H1 (cell line): ENCODE results near the gene ZNF23. TPM values are rescaled to one million over a fixed set of nuclear protein-coding genes. Genes with fewer than 3 reads are reported as not detected.

Experiments
- CTCF ChIA-PET: fragments of 300-600 bp; sonication (Branson Sonifier 250); formaldehyde crosslinking; loops from one replicate; lab custom pipeline; 2021; ENCODE audit not compliant: partially characterized antibody; lab: Charles Lee
- POLR2A ChIA-PET: fragments of 300-600 bp; sonication (Branson Sonifier 250); formaldehyde crosslinking; loops from one replicate; lab custom pipeline; 2021; ENCODE audit warnings: inconsistent platforms; ENCODE audit not compliant: partially characterized antibody; lab: Charles Lee
- DNase-seq, 2 experiments: peaks; one replicate each; pipeline versions ENCODE4 v3.0.0 to v3.0.0-alpha.2; 2010 to 2022; ENCODE audit warnings: low spot score in 2 of 2, low read depth in 1 of 2, mixed read lengths in 1 of 2
- FAIRE-seq: peaks from 2 replicates; lab custom pipeline; 2011; peaks lifted over from hg19 to GRCh38; lab: Jason Lieb, UNC
- H2AFZ ChIP-seq: 2 replicates; pipeline ENCODE4 v1.8.1; 2012; ENCODE audit warnings: low read length, inconsistent platforms
- H2AK5ac ChIP-seq: 2 replicates; pipeline ENCODE4 v1.6.1; 2013; ENCODE audit warnings: low read depth, low read length
- H2BK120ac ChIP-seq: replicated peaks from 2 replicates; pipeline ENCODE3; 2013; ENCODE audit warnings: low read depth, low read length, inconsistent platforms
- H2BK12ac ChIP-seq: 2 replicates; pipeline ENCODE4 v1.6.1; 2013; ENCODE audit warnings: low read depth, low read length
- H2BK15ac ChIP-seq: 2 replicates; pipeline ENCODE4 v1.6.1; 2013; ENCODE audit warnings: low read length
- H2BK20ac ChIP-seq: 2 replicates; pipeline ENCODE4 v1.6.1; 2013; ENCODE audit warnings: low read length
- H2BK5ac ChIP-seq: 2 replicates; pipeline ENCODE4 v1.6.1; 2013; ENCODE audit warnings: low read depth, low read length
- H3K14ac ChIP-seq: 2 replicates; pipeline ENCODE4 v1.6.1; 2013; ENCODE audit warnings: inconsistent platforms; ENCODE audit not compliant: insufficient read length
- H3K18ac ChIP-seq: 2 replicates; pipeline ENCODE4 v1.6.1; 2013; ENCODE audit warnings: low read length; ENCODE audit errors: extremely low read depth
- H3K23ac ChIP-seq: 2 replicates; pipeline ENCODE4 v1.6.1; 2013; ENCODE audit warnings: inconsistent platforms; ENCODE audit not compliant: insufficient read length
- H3K23me2 ChIP-seq: 2 replicates; pipeline ENCODE4 v1.6.1; 2013; ENCODE audit warnings: low read depth, low read length
- H3K27ac ChIP-seq: 2 replicates; pipeline ENCODE4 v1.6.1; 2011; ENCODE audit warnings: low read depth, low read length, inconsistent platforms
- H3K27me3 ChIP-seq, 4 experiments: replicated peaks in 1 of 4; 1 replicate in 1 of 4; 2 replicates in 3 of 4; pipeline versions ENCODE4 v1.6.1 to v1.8.1; 2011 to 2013; ENCODE audit warnings: low read length in 3 of 4, mild to moderate bottlenecking in 3 of 4, inconsistent platforms in 2 of 4, mixed read lengths in 2 of 4, moderate library complexity in 1 of 4; ENCODE audit not compliant: control insufficient read depth in 3 of 4, insufficient read depth in 3 of 4; ENCODE audit errors: extremely low read depth in 1 of 4
- H3K36me3 ChIP-seq, 4 experiments: 2 replicates each; pipeline versions ENCODE4 v1.6.1 to v1.8.1; 2011 to 2013; ENCODE audit warnings: mild to moderate bottlenecking in 4 of 4, low read length in 3 of 4, moderate library complexity in 2 of 4, control low read depth in 1 of 4, inconsistent platforms in 1 of 4; ENCODE audit not compliant: insufficient read depth in 4 of 4, control insufficient read depth in 2 of 4
- H3K4ac ChIP-seq: replicated peaks from 2 replicates; pipeline ENCODE3; 2013; ENCODE audit warnings: low read length, low read depth, mixed read lengths, inconsistent platforms; ENCODE audit not compliant: insufficient read length
- H3K4me1 ChIP-seq, 4 experiments: replicated peaks in 1 of 4; 1 replicate in 1 of 4; 2 replicates in 3 of 4; pipeline versions ENCODE4 v1.6.1 to v1.8.1; 2011 to 2013; ENCODE audit warnings: low read length in 3 of 4, inconsistent platforms in 2 of 4, mixed read lengths in 1 of 4; ENCODE audit not compliant: insufficient read depth in 4 of 4, control insufficient read depth in 3 of 4
- H3K4me2 ChIP-seq, 2 experiments: 2 replicates each; pipeline versions ENCODE4 v1.6.1 to v1.8.1; 2011 to 2013; ENCODE audit warnings: low read depth in 2 of 2, low read length in 2 of 2, control low read depth in 1 of 2, inconsistent platforms in 1 of 2, mild to moderate bottlenecking in 1 of 2; ENCODE audit not compliant: insufficient read depth in 1 of 2
- H3K4me3 ChIP-seq, 4 experiments: fragments of 200-600, 300-600 bp in 1 of 4; sonication (generic), shearing (Covaris generic), sonication (Bioruptor Twin) in 1 of 4; 2 replicates each; pipeline versions ENCODE4 v1.5.1 to v1.8.1; 2011 to 2016; ENCODE audit warnings: low read length in 4 of 4, low read depth in 3 of 4, control low read depth in 2 of 4, inconsistent platforms in 2 of 4, mild to moderate bottlenecking in 2 of 4, mixed read lengths in 1 of 4, moderate library complexity in 1 of 4; ENCODE audit not compliant: insufficient read depth in 2 of 4; ENCODE audit errors: extremely low read depth in 1 of 4
- H3K56ac ChIP-seq: replicated peaks from 2 replicates; pipeline ENCODE3; 2013; ENCODE audit warnings: low read depth, mild to moderate bottlenecking, mixed read lengths, low read length, inconsistent platforms; ENCODE audit not compliant: insufficient read length
- H3K79me1 ChIP-seq: 2 replicates; pipeline ENCODE4 v1.6.1; 2013; ENCODE audit warnings: low read depth, low read length, control low read depth
- H3K79me2 ChIP-seq, 2 experiments: 2 replicates each; pipeline versions ENCODE4 v1.6.1 to v1.8.1; 2012 to 2013; ENCODE audit warnings: low read length in 2 of 2, mild to moderate bottlenecking in 2 of 2, inconsistent platforms in 1 of 2; ENCODE audit not compliant: insufficient read depth in 2 of 2, control insufficient read depth in 1 of 2
- H3K9ac ChIP-seq, 4 experiments: replicated peaks in 1 of 4; 1 replicate in 1 of 4; 2 replicates in 3 of 4; pipeline versions ENCODE4 v1.6.1 to v1.8.1; 2011 to 2013; ENCODE audit warnings: low read depth in 3 of 4, low read length in 3 of 4, control low read depth in 2 of 4, mild to moderate bottlenecking in 2 of 4, moderate library complexity in 2 of 4, inconsistent platforms in 1 of 4; ENCODE audit errors: extremely low read depth in 1 of 4
- H3K9me3 ChIP-seq, 2 experiments: 2 replicates each; pipeline versions ENCODE4 v1.6.1 to v1.8.1; 2012 to 2013; ENCODE audit warnings: mild to moderate bottlenecking in 2 of 2, moderate library complexity in 2 of 2, control low read depth in 1 of 2, inconsistent platforms in 1 of 2, low read depth in 1 of 2, low read length in 1 of 2, mixed read lengths in 1 of 2; ENCODE audit not compliant: insufficient read depth in 2 of 2
- H4K20me1 ChIP-seq, 2 experiments: replicated peaks in 1 of 2; 2 replicates each; pipeline versions ENCODE3 to v1.8.1; 2011 to 2013; ENCODE audit warnings: inconsistent platforms in 2 of 2, low read length in 2 of 2, mild to moderate bottlenecking in 1 of 2; ENCODE audit not compliant: insufficient read depth in 2 of 2, control insufficient read depth in 1 of 2
- H4K5ac ChIP-seq: 2 replicates; pipeline ENCODE4 v1.6.1; 2013; ENCODE audit warnings: low read length, low read depth, mixed read lengths, inconsistent platforms; ENCODE audit not compliant: insufficient read length
- H4K8ac ChIP-seq: 2 replicates; pipeline ENCODE4 v1.8.0; 2013; ENCODE audit warnings: mild to moderate bottlenecking, moderate library complexity, low read length, inconsistent platforms; ENCODE audit not compliant: insufficient read depth; ENCODE audit errors: extremely low read depth
- H4K91ac ChIP-seq: replicated peaks from 2 replicates; pipeline ENCODE3; 2013; ENCODE audit warnings: low read length, mixed read lengths, inconsistent platforms; ENCODE audit not compliant: insufficient read length
- ASH2L ChIP-seq: fragments of 200-600, 300-600 bp; sonication (generic); IDR thresholded peaks from one replicate; pipeline ENCODE4 v1.7.1; 2017; ENCODE audit warnings: low read length
- CBX8 ChIP-seq: fragments of 300-800, 300-1000 bp; sonication (generic); IDR thresholded peaks from 2 replicates; pipeline ENCODE4 v1.7.1; 2016; ENCODE audit warnings: low read depth, low read length, borderline replicate concordance
- EGR1 ChIP-seq: IDR thresholded peaks from 2 replicates; pipeline ENCODE4 v1.6.1; 2011; ENCODE audit warnings: low read depth, low read length, borderline replicate concordance
- EZH2 ChIP-seq: fragments of 200-600 bp; sonication (generic); IDR thresholded peaks from 2 replicates; pipeline ENCODE4 v1.7.1; 2012; ENCODE audit warnings: low read depth, mild to moderate bottlenecking, moderate library complexity, low read length, inconsistent platforms; ENCODE audit not compliant: severe bottlenecking
- FOSL1 ChIP-seq: IDR thresholded peaks from 2 replicates; pipeline ENCODE4 v1.6.1; 2011; ENCODE audit warnings: mild to moderate bottlenecking, low read depth, low read length, moderate library complexity; ENCODE audit not compliant: insufficient read depth
- JUN ChIP-seq: IDR thresholded peaks from 2 replicates; pipeline ENCODE4 v1.6.1; 2011; ENCODE audit warnings: low read depth, mild to moderate bottlenecking, improper control_type of control experiment, low read length
- JUND ChIP-seq: IDR thresholded peaks from 2 replicates; pipeline ENCODE4 v1.6.1; 2011; ENCODE audit warnings: mild to moderate bottlenecking, improper control_type of control experiment, low read length
- MAFK ChIP-seq: IDR thresholded peaks from 2 replicates; pipeline ENCODE4 v1.6.1; 2012; ENCODE audit warnings: low read depth, mild to moderate bottlenecking, improper control_type of control experiment, low read length
- NRF1 ChIP-seq: IDR thresholded peaks from 2 replicates; pipeline ENCODE4 v1.6.1; 2011; ENCODE audit warnings: mild to moderate bottlenecking, low read depth, low read length, improper control_type of control experiment
- POLR2A ChIP-seq, 2 experiments: IDR thresholded peaks; 1 replicate in 1 of 2; 2 replicates in 1 of 2; pipeline ENCODE4 v1.6.1; 2011; ENCODE audit warnings: low read depth in 2 of 2, low read length in 2 of 2, mild to moderate bottlenecking in 2 of 2; ENCODE audit errors: control extremely low read depth in 1 of 2
- POLR2AphosphoS5 ChIP-seq: IDR thresholded peaks from 2 replicates; pipeline ENCODE4 v1.6.1; 2011; ENCODE audit warnings: low read depth, low read length
- POU5F1 ChIP-seq: IDR thresholded peaks from 2 replicates; pipeline ENCODE4 v1.6.1; 2011; ENCODE audit warnings: low read depth, mild to moderate bottlenecking, low read length, moderate library complexity
- RXRA ChIP-seq: IDR thresholded peaks from 2 replicates; pipeline ENCODE4 v1.6.1; 2011; ENCODE audit warnings: low read depth, mild to moderate bottlenecking, low read length, moderate library complexity; ENCODE audit not compliant: insufficient read depth
- SAP30 ChIP-seq: fragments of 300-600 bp; sonication (generic); IDR thresholded peaks from 2 replicates; pipeline ENCODE4 v1.7.1; 2012; ENCODE audit warnings: low read length, moderate library complexity, mild to moderate bottlenecking, inconsistent platforms; ENCODE audit not compliant: insufficient read depth, insufficient replicate concordance
- TEAD4 ChIP-seq: IDR thresholded peaks from 2 replicates; pipeline ENCODE4 v1.6.1; 2012; ENCODE audit warnings: low read depth, low read length, inconsistent platforms, mixed read lengths
- YY1 ChIP-seq: IDR thresholded peaks from 2 replicates; pipeline ENCODE4 v1.6.1; 2011; ENCODE audit warnings: low read depth, mild to moderate bottlenecking, low read length
- WGBS, 2 experiments: shearing (Covaris generic) in 1 of 2; methylation state at CpG; one replicate each; pipeline versions ENCODE4 v1.1.6 to v1.1.7; 2013 to 2015; ENCODE audit warnings: low lambda C conversion rate in 2 of 2, mixed read lengths in 2 of 2, inconsistent platforms in 1 of 2, low coverage in 1 of 2, missing lambda C conversion rate in 1 of 2; ENCODE audit not compliant: insufficient replicate concordance in 2 of 2, insufficient coverage in 1 of 2, insufficient read length in 1 of 2; ENCODE audit errors: extremely low coverage in 1 of 2, missing lambda C conversion rate in 1 of 2; 5-methylcytosine and 5-hydroxymethylcytosine counted together
- polyA plus RNA-seq, 7 experiments: library from polyadenylated mRNA; depleted of rRNA in 3 of 7; stranded (reverse) in 5 of 7; unstranded in 2 of 7; fragments of >200 nt in 5 of 7; fragments of 200-250 nt in 2 of 7; gene quantifications; 1 replicate in 5 of 7; 2 replicates in 1 of 7; 4 replicates in 1 of 7; pipeline versions ENCODE4 v1.2.1 to v1.2.3, GENCODE V29; 2011 to 2013; ENCODE audit warnings: missing spikeins in 2 of 7, mixed read lengths in 2 of 7
- total RNA-seq: library from RNA; stranded (reverse); fragmentation: NEBNext Ultra II Directional; extraction: Animal tissue kit (Norgen Biotek cat#: 25700); gene quantifications from 2 replicates; pipeline ENCODE4 v1.2.1, GENCODE V29; 2021

The ZNF23 gene
- total and polyA plus RNA-seq, 2 of the 8 experiments (the other 6 are each of a cell fraction or from before 2014, with no cell fraction given), result 2.4 to 10.2 TPM

DNA sequence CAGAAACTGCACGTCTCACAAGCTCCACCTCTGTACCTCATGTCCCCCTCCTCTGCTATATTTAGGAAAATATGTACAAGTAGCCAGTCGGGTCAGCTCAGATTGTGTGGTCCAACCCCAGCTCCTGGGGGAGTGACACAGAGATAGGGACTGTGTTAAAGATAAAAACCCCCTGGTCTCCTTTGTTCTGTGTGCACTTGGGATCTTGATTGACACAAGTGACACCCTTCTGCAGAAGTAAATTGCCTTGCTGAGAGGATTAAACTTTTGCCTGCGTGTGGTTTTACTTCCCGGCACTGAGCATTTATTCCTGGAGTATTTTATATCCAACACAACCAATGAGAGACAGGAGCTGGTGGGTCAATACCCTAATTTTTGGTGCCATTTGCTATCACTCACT is 57.7 kb downstream of the ZNF23 start:
- no peak overlapping the region for H3K56ac ChIP-seq
- 88% methylated on average over 4 of the region's 4 CpGs; no CpG with 5 or more reads in 1 of the 2 experiments for WGBS, 2 experiments
- no peak overlapping the region for H3K4me2 ChIP-seq
- FAIRE-seq (no peak), DNase-seq (no peak)
- no peak overlapping the region for H3K23ac ChIP-seq
- H2BK12ac ChIP-seq, result no peak overlapping the region; the same call in 1 of the 2 replicates
- POLR2A ChIA-PET, result interaction anchor here (1.4 kb wide), 1 partner anchor 37 kb away, joined by 3 read pairs; no protein-coding TSS in a partner anchor
- H2BK20ac ChIP-seq, result no peak overlapping the region
- no peak overlapping the region for H2BK120ac ChIP-seq
- H2AK5ac ChIP-seq, result no peak overlapping the region
- H3K23me2 ChIP-seq, result no peaks in the 10 kb centered on the region
- no peak overlapping the region for H4K5ac ChIP-seq
- H3K9me3 ChIP-seq, result no peaks in the 10 kb centered on the region
- no peak overlapping the region for H4K91ac ChIP-seq
- peaks cover 0 to 15% (median 6%) of the 10 kb centered on the region in 4 experiments; a peak in 6 of 7 replicates for H3K4me1 ChIP-seq
- no peak overlapping the region for H4K8ac ChIP-seq
- H3K4ac ChIP-seq, result no peak overlapping the region
- H3K4me3 ChIP-seq, result no peak overlapping the region
- no peak overlapping the region for H3K27ac ChIP-seq
- CTCF ChIA-PET, result interaction anchor here (0.5 to 2.4 kb wide), 4 partner anchors 9 to 205 kb away, joined by 3 to 17 read pairs (median 4); no protein-coding TSS in a partner anchor
- H4K20me1 ChIP-seq, result no peaks in the 10 kb centered on the region
- H3K36me3 ChIP-seq, result no peaks in the 10 kb centered on the region
- no peak overlapping the region for H3K18ac ChIP-seq
- no peak overlapping the region for H2BK15ac ChIP-seq
- H2BK5ac ChIP-seq, result no peak overlapping the region
- no peaks in the 10 kb centered on the region for H3K79me2 ChIP-seq
- H3K79me1 ChIP-seq, result no peaks in the 10 kb centered on the region
- no peak overlapping the region for H2AFZ ChIP-seq
- H3K14ac ChIP-seq, result no peak overlapping the region
- H3K27me3 ChIP-seq, result no peaks in the 10 kb centered on the region
- H3K9ac ChIP-seq, result no peak overlapping the region
- TF ChIP-seq POLR2AphosphoS5 (no peak), MAFK (no peak), JUN (no peak), ASH2L (no peak), JUND (no peak), TEAD4 (no peak), POU5F1 (no peak), YY1 (no peak), FOSL1 (no peak), NRF1 (no peak), RXRA (no peak), EGR1 (no peak), POLR2A (IDR thresholded peaks at IDR 0.05; ENCODE audit: control extremely low read depth in 1 of 2, low read depth in 2 of 2, low read length in 2 of 2) (no peak), SAP30 (no peak), CBX8 (no peak), EZH2 (no peak)
